Measurements from ENCODE around the gene VIL1.
A peak's percentile ranks its signal among the peaks of the same experiment; 100 is the strongest.

Gene VIL1

GRCh38 chr2:218406209-218406948 is 12.5 kb upstream of the VIL1 start:
- DNase-seq (ENCODE audit: low read depth in 2 of 2): peak; percentile 87 to 96

GRCh38 chr2:218406949-218407618 is 11.8 kb upstream of the VIL1 start:
- DNase-seq (ENCODE audit: low read depth in 2 of 2): peak in 1 of 2 donors; percentile 41

GRCh38 chr2:218407717-218408116 is 11.2 kb upstream of the VIL1 start:
- DNase-seq (ENCODE audit: low read depth in 2 of 2): no peak

- DNase-seq (ENCODE audit: low read depth in 2 of 2): no peak
Observed at GRCh38 chr2:218418321-218418716, 604 bp upstream of the VIL1 start.

GRCh38 chr2:218419630-218420216 is 800 bp downstream of the VIL1 start:
- no peak for DNase-seq (ENCODE audit: low read depth in 2 of 2)

GRCh38 chr2:218421027-218421426 is 2.1 kb downstream of the VIL1 start:
- no peak for DNase-seq (ENCODE audit: low read depth in 2 of 2)

GRCh38 chr2:218422403-218423086 is 3.6 kb downstream of the VIL1 start:
- no peak for DNase-seq (ENCODE audit: low read depth in 2 of 2)

- no peak for DNase-seq (ENCODE audit: low read depth in 2 of 2)
Observed at GRCh38 chr2:218423584-218423983, 4.7 kb downstream of the VIL1 start.

GRCh38 chr2:218425531-218425930 is 6.6 kb downstream of the VIL1 start:
- DNase-seq (ENCODE audit: low read depth in 2 of 2): no peak

- DNase-seq (ENCODE audit: low read depth in 2 of 2): no peak
Observed at GRCh38 chr2:218427741-218428140, 8.8 kb downstream of the VIL1 start.

- DNase-seq (ENCODE audit: low read depth in 2 of 2): no peak
Observed at GRCh38 chr2:218428846-218429558, 10.1 kb downstream of the VIL1 start.

GRCh38 chr2:218429911-218430692 is 11.2 kb downstream of the VIL1 start:
- no peak for DNase-seq (ENCODE audit: low read depth in 2 of 2)

GRCh38 chr2:218430721-218431120 is 11.8 kb downstream of the VIL1 start:
- no peak for DNase-seq (ENCODE audit: low read depth in 2 of 2)

GRCh38 chr2:218431878-218432277 is 13.0 kb downstream of the VIL1 start:
- DNase-seq (ENCODE audit: low read depth in 2 of 2): no peak

GRCh38 chr2:218432676-218433365 is 13.9 kb downstream of the VIL1 start:
- DNase-seq (ENCODE audit: low read depth in 2 of 2): no peak

- DNase-seq (ENCODE audit: low read depth in 2 of 2): no peak
Observed at GRCh38 chr2:218434456-218434855, 15.5 kb downstream of the VIL1 start.

- no peak for DNase-seq (ENCODE audit: low read depth in 2 of 2)
Observed at GRCh38 chr2:218435003-218435982, 16.4 kb downstream of the VIL1 start.

GRCh38 chr2:218436992-218437391 is 18.1 kb downstream of the VIL1 start:
- no peak for DNase-seq (ENCODE audit: low read depth in 2 of 2)

GRCh38 chr2:218437969-218438368 is 19.0 kb downstream of the VIL1 start:
- DNase-seq (ENCODE audit: low read depth in 2 of 2): no peak

Measured in stimulated activated CD4-positive, alpha-beta T cell treated with anti-CD3 and anti-CD28 coated beads, Interleukin-15, amount 100 ng/mL, for 48 hours (primary cell).